HEK293T (cell line): ENCODE data around the gene ATP8A2.

ENCODE experiments used
- BHLHE40 ChIP-seq: fragments of 450-650 bp; IDR thresholded peaks from 2 replicates; pipeline ENCODE4 v1.6.1; 2016; ENCODE audit warnings: mild to moderate bottlenecking, moderate library complexity, borderline replicate concordance
- CTBP1 ChIP-seq: fragments of 450-650 bp; IDR thresholded peaks from 2 replicates; pipeline ENCODE4 v1.6.1; 2016; ENCODE audit warnings: borderline replicate concordance
- FOXA1 ChIP-seq: fragments of 450-650 bp; IDR thresholded peaks from 2 replicates; pipeline ENCODE4 v1.6.1; 2016; ENCODE audit warnings: mild to moderate bottlenecking
- FOXK2 ChIP-seq: fragments of 450-650 bp; IDR thresholded peaks from 2 replicates; pipeline ENCODE4 v1.6.1; 2016; ENCODE audit warnings: mild to moderate bottlenecking
- FOXM1 ChIP-seq: fragments of 450-650 bp; IDR thresholded peaks from 2 replicates; pipeline ENCODE4 v1.6.1; 2017; ENCODE audit warnings: mild to moderate bottlenecking, borderline replicate concordance
- HDGF ChIP-seq: fragments of 450-650 bp; IDR thresholded peaks from 2 replicates; pipeline ENCODE4 v1.6.1; 2017; ENCODE audit warnings: antibody characterized with exemption, borderline replicate concordance
- SP1 ChIP-seq: fragments of 450-650 bp; IDR thresholded peaks from 2 replicates; pipeline ENCODE4 v1.6.1; 2017
- TF ChIP-seq, protein P1 (sequence below): fragments of 450-650 bp; IDR thresholded peaks from 2 replicates; pipeline ENCODE4 v1.6.1; 2016

DNA sequence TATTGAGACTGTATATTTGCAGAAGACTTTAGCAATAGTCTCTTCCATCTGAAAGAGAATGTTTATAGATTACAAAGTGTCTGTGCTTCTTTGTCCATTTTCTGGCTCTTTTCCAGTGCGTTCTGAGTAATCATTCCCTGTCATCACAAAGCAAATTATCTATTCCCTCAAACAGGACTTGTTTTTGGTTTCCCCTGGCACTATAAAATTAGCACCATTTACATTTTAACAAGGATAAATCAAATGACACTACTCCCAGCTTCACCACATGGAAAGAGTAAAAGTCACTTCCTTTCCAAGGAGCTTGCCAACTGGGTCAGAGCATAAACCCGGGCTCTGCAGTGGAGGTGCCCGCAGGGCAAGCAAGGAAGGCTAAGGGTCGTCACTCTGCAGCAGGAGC is 591.9 kb downstream of the ATP8A2 start:
- TF ChIP-seq FOXK2: no peak
- TF ChIP-seq FOXA1: no peak
- no peak for TF ChIP-seq HDGF
- TF ChIP-seq FOXM1: no peak
- TF ChIP-seq, protein P1, sequence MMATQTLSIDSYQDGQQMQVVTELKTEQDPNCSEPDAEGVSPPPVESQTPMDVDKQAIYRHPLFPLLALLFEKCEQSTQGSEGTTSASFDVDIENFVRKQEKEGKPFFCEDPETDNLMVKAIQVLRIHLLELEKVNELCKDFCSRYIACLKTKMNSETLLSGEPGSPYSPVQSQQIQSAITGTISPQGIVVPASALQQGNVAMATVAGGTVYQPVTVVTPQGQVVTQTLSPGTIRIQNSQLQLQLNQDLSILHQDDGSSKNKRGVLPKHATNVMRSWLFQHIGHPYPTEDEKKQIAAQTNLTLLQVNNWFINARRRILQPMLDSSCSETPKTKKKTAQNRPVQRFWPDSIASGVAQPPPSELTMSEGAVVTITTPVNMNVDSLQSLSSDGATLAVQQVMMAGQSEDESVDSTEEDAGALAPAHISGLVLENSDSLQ: no peak
- no peak for TF ChIP-seq CTBP1
- TF ChIP-seq SP1: no peak
- TF ChIP-seq BHLHE40: no peak
